HG02870 (cell line): Measurements from ENCODE around the gene CACUL1.
"Not testable (repeated sequence)": the region's sequence is repeated elsewhere in the genome, so short reads cannot be mapped to it uniquely, and the experiment has no call there.

Source experiments
- ATAC-seq: cut with Tn5 transposase; IDR thresholded peaks from one replicate; pipeline ENCODE4 v1.9.1; 2021; ENCODE audit warnings: mild to moderate bottlenecking, moderate library complexity; ENCODE audit not compliant: unreplicated experiment

CACUL1 gene

GRCh38 chr10:118658762-118659161 lies 96.0 kb downstream of the CACUL1 start:
- no peak for ATAC-seq

- ATAC-seq = not testable (repeated sequence)
Measured at GRCh38 chr10:118658168-118658567, 96.6 kb downstream of the CACUL1 start.

DNA sequence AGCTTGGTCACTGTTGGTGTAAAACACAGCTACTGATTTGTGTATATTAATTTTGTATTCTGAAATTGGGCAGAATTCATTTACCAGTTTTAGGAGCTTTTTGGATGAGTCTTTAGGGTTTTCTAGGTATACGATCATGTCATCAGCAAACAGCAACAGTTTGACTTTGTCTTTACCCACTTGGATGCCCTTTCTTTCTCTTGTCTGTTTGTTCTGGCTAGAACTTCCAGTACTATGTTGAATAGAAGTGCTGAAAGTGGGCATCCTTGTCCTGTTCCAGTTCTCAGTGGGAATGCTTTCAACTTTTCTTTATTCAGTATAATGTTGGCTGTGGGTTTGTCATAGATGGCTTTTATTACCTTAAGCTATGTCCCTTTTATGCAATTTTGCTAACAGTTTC lies 109.5 kb downstream of the CACUL1 start:
- not testable (repeated sequence) for ATAC-seq

DNA sequence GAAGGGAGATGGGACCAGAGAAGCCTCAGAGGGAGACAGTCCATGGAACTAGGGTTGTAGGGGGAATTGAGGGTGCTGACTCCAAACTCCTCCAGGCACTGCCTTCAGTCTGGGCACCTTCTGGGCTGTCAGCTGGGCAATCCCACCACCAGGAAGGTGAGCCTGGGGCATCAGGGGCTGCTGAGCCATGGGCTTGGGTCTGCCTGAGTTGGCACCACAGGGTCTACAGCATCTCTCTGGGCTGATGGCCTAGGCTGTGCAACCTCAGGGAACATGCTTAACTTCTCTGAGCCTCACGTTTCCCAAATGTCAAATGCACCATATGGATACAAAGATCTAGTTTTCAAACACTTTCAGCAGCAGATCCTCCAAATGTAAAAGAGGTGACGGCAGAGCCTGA lies 112.5 kb downstream of the CACUL1 start:
- ATAC-seq = no peak

- ATAC-seq = no peak
Measured at GRCh38 chr10:118638680-118639079, 116.1 kb downstream of the CACUL1 start.

DNA sequence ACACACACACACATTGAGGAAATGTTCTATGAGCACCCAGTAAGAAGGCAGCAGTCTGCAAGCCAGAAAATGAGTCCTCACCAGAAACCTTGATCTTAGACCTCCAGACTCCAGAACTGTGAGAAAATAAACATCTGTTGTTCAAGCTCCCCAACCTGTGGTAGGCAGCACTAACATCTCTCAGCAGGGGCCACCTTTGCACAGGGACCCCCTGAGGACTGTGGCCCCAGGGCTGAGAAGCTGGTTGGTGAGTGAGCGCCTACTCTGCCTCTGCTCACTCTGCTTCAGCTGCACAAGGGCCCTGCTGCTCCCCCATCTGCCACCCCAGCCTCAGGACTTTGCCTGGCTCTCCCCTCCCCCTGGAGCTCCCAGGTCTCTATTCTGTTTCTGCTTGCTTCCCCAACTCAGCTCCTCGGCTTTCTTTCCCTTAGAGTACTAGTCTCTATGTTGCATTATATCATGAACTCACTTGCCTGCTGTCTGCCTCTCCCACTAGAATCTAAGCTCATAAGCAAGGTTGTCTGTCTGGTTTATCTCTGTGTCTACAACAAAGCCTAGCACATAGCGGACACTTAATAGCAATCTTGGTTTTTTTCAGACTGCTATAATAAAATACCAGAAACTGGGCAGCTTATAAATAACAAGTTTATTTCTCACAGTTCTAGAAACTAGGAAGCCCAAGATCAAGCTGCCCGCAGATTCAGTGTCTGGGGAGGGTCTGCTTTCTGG lies 118.9 kb downstream of the CACUL1 start:
- no peak for ATAC-seq

DNA sequence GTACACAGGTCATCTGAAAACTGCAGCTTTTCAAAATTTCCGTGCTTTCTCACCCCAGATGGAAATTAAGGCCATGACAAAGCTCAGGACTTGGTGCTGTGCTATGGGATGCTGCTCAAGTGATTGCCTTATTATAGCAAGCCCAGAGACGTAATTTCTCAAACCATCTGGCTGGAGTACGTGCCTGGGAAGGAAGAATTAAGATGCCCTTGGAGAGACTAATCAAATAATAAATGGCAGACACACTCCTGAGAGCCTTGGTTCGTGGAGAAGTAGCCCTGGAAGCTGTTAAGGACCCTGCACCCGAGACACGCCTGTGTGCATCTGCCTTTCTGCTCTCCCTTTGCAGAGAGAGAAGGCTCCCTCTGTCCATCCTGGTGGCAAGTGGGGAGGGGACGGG lies 121.0 kb downstream of the CACUL1 start:
- no peak for ATAC-seq

DNA sequence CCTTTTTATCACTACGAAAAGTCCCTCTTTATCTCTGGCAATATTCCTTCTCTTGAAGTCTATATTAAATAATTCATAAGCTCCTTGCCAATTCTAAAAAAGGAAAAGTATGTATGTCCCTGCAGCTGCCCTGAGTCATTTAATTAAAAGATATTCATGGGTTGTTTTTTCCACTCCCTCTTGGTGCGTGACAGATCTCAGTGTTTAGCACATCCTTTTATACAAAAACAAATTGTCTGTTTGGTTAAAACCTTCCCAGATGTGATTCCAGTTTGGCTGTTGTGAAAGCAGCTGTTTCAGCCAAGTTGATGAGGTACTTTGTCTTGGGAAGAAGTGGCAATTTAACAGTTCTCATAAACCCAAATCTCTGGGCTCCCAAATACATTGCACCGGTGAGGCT lies 125.6 kb downstream of the CACUL1 start:
- ATAC-seq = no peak

- ATAC-seq = no peak
Measured at GRCh38 chr10:118628397-118628796, 126.4 kb downstream of the CACUL1 start.

- no peak for ATAC-seq
Measured at GRCh38 chr10:118626953-118627352, 127.8 kb downstream of the CACUL1 start.
